ENCODE results near the gene RIOK1.

GRCh38 chr6:7454696-7455358, 65.2 kb downstream of the RIOK1 start:
- TF ChIP-seq EZH2 (optimal IDR thresholded peaks at IDR 0.05; ENCODE audit: low read depth, low read length): no peak
- TF ChIP-seq, protein P1, sequence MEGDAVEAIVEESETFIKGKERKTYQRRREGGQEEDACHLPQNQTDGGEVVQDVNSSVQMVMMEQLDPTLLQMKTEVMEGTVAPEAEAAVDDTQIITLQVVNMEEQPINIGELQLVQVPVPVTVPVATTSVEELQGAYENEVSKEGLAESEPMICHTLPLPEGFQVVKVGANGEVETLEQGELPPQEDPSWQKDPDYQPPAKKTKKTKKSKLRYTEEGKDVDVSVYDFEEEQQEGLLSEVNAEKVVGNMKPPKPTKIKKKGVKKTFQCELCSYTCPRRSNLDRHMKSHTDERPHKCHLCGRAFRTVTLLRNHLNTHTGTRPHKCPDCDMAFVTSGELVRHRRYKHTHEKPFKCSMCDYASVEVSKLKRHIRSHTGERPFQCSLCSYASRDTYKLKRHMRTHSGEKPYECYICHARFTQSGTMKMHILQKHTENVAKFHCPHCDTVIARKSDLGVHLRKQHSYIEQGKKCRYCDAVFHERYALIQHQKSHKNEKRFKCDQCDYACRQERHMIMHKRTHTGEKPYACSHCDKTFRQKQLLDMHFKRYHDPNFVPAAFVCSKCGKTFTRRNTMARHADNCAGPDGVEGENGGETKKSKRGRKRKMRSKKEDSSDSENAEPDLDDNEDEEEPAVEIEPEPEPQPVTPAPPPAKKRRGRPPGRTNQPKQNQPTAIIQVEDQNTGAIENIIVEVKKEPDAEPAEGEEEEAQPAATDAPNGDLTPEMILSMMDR (IDR thresholded peaks at IDR 0.05; ENCODE audit: low read length): no peak

Measured in MM.1S (cell line).